GM18517 (cell line): ENCODE measurements around the gene MAGOH.
"Not testable (repeated sequence)": the region's sequence is repeated elsewhere in the genome, so short reads cannot be mapped to it uniquely, and the experiment has no call there.

Experiments
- ATAC-seq: cut with Tn5 transposase; IDR thresholded peaks from one replicate; pipeline ENCODE4 v1.9.1; 2021; ENCODE audit warnings: mild to moderate bottlenecking, moderate library complexity; ENCODE audit not compliant: unreplicated experiment

The MAGOH gene

GRCh38 chr1:53241828-53242227 lies 3.5 kb upstream of the MAGOH start:
- ATAC-seq, result no peak

DNA sequence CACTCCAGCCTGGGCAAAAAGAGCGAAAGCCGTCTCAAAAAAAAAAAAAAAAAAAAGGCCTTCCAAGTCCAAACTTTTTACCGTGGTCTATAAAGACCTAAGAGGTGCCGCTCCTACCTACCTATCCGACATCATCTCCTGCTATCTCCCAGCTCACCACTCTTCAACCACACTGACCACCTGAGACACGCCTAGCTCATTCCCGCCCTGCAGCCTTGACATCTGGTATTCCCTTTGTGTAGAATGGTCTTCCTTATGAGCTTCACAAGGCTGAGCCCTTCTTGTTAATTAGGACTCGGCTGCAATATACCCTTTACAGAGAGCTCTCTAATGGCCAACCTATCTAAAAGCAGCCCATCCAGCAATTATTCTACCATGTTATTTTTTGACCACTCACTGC lies 680 bp downstream of the MAGOH start:
- ATAC-seq, result no peak

DNA sequence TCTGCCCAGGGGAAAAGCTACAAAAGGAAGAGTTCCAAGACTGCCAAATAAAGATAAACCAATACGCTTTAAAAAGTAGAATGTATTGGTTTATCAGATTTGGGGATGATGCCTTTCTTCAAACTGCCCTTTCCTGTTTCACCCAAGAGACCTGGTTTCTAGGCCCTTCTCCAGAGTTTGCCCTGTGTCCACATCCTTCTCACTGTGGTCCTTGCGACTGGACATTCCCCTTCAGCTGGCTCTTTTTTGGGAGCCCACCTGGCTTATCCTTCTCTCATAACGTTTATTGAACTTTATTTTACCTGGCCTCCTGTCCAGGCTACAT lies 17.4 kb downstream of the MAGOH start:
- no peak for ATAC-seq

DNA sequence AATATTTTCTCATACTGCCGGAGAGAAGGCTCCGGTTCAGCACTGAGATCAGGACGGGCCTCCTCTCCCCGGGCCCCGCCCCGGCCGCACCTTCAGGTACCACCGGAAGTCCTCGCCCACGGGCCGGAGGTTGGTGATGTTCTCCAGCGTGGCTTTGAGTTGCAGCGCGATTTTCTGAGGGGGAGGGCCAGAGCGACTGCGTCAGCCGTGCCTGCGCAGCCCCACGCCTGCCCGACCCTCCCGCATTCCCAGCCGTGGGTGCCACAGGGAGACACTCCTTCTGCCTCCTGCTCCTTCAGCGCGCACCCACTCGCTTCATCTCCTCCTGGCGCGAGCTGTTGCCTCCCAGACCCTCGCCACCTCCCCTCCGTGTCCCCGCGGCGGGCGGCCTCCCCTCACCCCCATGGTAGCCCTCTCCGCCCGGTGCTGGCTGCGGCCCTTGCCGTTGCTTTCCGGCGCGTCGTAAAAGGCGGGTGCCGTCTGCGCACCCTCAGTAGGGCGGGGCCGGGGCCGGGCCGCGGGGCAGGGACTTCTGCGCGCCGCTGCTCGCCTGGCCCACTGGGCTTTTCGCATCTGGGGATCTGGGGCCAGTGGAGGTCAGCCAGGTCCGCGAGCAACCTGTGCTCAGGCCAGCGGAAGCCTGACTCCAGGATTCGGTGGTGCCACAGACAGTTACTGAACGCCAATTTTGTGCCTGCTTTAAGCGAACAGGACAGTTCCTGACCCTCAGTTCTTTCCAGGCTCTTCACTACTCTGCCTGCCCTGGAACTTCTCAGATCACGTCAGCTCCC lies 18.0 kb downstream of the MAGOH start, which contains the start of gene CZIB:
Gene CZIB, minus strand, starts transcription at position 464 of the 791 bp plus-strand sequence. Its CDS starts 59 bp downstream, at position 405.
- peak; percentile 92 for ATAC-seq

- no peak for ATAC-seq
Observed at GRCh38 chr1:53219711-53220110, 18.6 kb downstream of the MAGOH start.

DNA sequence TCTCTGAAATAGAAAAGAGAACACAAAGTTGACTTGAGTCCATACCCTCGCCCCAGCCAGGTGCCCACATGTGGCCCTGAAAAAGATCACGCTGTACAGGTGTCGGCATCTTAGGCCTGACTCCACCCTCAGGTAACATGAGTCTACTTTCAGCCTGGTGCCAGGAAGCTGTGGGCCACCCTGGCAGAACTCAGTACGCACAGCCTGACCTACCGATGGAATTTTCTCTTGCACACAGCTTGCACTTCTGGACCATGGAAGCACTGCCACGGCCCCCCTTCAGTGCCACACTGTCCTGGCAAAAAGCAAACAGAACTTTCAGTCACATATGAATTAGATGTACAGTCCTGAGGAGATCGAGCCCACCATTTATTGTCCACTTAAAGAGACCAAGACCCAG lies 20.1 kb downstream of the MAGOH start:
- ATAC-seq, result no peak

GRCh38 chr1:53214376-53214940 lies 23.9 kb downstream of the MAGOH start:
- no peak for ATAC-seq

- no peak for ATAC-seq
Observed at GRCh38 chr1:53210954-53211353, 27.4 kb downstream of the MAGOH start.

DNA sequence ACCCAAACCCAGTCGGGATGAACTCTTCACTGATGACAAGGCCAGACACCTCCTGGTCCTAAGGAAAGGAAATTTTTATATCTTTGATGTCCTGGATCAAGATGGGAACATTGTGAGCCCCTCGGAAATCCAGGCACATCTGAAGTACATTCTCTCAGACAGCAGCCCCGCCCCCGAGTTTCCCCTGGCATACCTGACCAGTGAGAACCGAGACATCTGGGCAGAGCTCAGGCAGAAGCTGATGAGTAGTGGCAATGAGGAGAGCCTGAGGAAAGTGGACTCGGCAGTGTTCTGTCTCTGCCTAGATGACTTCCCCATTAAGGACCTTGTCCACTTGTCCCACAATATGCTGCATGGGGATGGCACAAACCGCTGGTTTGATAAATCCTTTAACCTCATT lies 28.0 kb downstream of the MAGOH start:
- ATAC-seq, result no peak

- no peak for ATAC-seq
Observed at GRCh38 chr1:53207726-53208125, 30.6 kb downstream of the MAGOH start.

GRCh38 chr1:53206735-53207379 lies 31.5 kb downstream of the MAGOH start:
- no peak for ATAC-seq

DNA sequence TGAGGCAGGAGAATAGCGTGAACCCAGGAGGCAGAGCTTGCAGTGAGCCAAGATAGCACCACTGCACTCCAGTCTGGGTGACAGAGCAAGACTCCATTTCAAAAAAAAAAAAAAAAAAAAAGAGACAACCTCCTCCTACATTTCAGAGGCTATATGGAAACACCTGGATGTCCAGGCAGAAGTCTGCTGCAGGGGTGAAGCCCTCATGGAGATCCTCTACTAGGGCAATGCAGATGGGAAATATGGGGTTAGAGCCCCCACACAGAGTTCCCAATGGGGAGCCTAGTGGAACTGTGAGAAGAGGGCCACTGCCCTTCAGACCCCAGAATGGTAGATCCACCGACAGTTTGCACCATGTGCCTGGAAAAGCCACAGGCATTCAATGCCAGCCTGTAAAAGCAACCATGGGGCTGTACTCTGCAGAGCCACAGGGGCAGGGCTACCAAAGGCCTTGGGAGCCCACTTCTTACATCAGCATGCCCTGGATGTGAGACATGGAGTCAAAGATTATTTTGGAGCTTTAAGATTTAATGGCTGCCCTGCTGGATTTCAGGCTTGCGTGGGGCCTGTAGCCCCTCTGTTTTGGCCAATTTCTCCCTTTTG lies 32.1 kb downstream of the MAGOH start:
- not testable (repeated sequence) for ATAC-seq

GRCh38 chr1:53205496-53205895 lies 32.8 kb downstream of the MAGOH start:
- not testable (repeated sequence) for ATAC-seq

- ATAC-seq, result no peak
Observed at GRCh38 chr1:53203466-53203865, 34.9 kb downstream of the MAGOH start.

GRCh38 chr1:53198241-53198651 lies 40.1 kb downstream of the MAGOH start:
- no peak for ATAC-seq

GRCh38 chr1:53197291-53198200 lies 40.8 kb downstream of the MAGOH start:
- ATAC-seq, result no peak

DNA sequence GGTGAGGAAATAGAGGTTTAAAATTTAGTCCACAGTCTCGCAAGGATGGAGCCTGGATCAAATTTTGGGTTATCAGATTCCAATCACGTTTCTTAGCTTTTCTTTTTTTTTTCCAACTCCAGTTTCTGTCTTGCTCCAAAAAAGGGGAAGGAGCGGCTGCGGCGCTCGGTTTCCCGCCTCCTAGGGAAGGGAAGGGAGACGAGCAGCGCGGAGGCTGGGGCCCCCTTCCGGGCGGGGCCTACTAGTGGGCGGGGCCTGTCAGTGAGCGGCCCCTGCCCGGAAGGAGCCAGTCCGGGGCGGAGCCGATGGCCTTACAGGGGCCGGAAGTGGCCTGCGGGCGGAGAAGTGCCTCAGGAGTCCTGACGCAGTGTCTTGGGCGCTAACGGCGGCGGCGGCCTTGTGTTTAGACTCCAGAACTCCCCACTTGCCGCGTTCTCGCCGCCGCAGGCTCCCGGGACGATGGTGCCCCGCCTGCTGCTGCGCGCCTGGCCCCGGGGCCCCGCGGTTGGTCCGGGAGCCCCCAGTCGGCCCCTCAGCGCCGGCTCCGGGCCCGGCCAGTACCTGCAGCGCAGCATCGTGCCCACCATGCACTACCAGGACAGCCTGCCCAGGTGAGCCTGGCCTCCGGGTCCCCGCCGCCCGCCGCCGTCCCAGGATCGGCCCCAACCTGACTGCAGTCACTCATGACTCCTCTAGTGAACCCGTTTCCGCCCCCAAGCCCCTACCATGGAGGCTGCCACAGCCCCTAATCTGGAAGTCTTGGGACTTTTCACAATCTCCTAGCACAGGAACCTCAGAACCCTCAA lies 41.6 kb downstream of the MAGOH start, which contains the start of gene CPT2:
Gene CPT2, plus strand, starts transcription at position 340 of the 806 bp plus-strand sequence. Its CDS starts 120 bp downstream, at position 460.
- peak; percentile 92 for ATAC-seq

DNA sequence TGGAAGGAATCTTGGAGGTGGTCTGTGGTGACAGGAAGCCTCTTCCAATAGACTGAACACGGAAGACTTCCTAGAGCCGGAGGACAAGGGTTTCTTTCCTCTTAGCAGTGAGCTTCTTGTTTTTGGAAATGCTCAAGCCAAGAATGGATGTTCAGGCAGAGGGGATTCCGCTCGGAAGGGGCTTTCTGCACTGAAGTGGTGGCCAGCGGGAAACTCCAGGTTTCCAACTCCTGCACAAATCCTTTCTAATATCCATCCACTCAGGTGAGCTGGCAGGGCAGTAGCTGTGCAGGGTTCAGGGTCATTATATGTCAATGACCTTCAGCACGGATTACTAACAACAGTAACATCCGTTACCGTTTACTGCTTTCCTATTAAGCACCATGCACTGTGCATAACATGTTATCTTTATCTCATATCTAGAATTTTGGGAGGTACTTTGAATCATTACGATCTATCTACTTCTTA lies 42.3 kb downstream of the MAGOH start:
- ATAC-seq, result peak; percentile 9

DNA sequence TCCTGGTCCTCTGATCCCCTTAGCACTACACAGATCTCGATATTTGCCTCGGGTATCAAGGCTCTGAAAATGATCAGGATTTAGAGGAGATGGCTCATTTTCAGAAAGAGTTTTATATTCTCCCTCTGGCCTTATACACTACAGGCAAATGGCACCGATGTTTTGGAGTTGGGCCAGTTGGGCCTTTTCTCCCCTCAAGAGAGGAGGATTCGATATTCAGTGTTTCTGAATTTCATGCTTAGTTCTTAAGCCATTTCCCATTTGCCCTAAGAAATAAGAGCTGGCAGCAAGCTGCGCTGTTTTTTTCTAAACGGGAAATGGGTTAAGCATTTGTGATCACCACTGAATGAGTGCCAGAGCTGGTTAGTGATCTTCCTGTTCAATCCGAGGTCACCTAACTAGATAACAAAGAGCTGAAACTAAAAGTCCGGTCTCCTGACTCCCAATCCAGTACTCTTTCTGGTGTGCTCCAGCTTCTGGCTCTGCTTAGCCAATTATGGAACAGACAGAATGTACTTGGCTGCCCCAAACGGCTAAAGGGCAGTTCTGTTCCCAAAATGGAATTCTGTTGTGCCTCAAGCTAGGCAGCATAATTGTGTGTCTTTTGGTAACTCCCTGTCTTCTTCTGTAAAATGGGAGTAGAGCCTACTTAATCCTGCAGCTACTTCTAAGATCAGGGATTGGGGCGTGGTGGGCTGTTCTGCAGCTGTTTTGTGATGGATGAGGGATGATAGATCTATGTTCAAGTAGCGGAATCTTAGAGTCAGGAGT lies 42.9 kb downstream of the MAGOH start:
- ATAC-seq, result no peak
